CD14-positive monocyte (primary cell): ENCODE data around the gene AJAP1. TPM values are rescaled to one million over a fixed set of nuclear protein-coding genes. Genes with fewer than 3 reads are reported as not detected.

Source experiments
- DNase-seq, 3 donors: peaks; one replicate each; pipeline ENCODE4 v3.0.0-alpha.2; 2011 to 2022
- H2AFZ ChIP-seq: 2 replicates; pipeline ENCODE4 v1.6.0; 2012; ENCODE audit warnings: mild to moderate bottlenecking, low read depth, low read length, inconsistent platforms; ENCODE audit not compliant: insufficient read depth, poor library complexity, severe bottlenecking
- H3K27ac ChIP-seq, 2 donors: 1 replicate in 1 of 2; 2 replicates in 1 of 2; pipeline ENCODE4 v1.5.1; 2012 to 2013; ENCODE audit warnings: low read length in 2 of 2, control low read depth in 1 of 2, inconsistent platforms in 1 of 2, low read depth in 1 of 2, mild to moderate bottlenecking in 1 of 2
- H3K27me3 ChIP-seq, 2 donors: one replicate each; pipeline versions ENCODE4 v1.6.0 to v1.6.1; 2011 to 2013; ENCODE audit warnings: low read length in 2 of 2; ENCODE audit not compliant: control insufficient read depth in 2 of 2, insufficient read depth in 2 of 2
- H3K36me3 ChIP-seq, 2 donors: replicated peaks in 1 of 2; 1 replicate in 1 of 2; 2 replicates in 1 of 2; pipeline versions ENCODE4 v1.5.1 to v1.6.1; 2012 to 2013; ENCODE audit warnings: low read length in 2 of 2, control low read depth in 1 of 2, inconsistent platforms in 1 of 2, mild to moderate bottlenecking in 1 of 2; ENCODE audit not compliant: insufficient read depth in 2 of 2, control insufficient read depth in 1 of 2
- H3K4me1 ChIP-seq, 2 donors: 1 replicate in 1 of 2; 2 replicates in 1 of 2; pipeline versions ENCODE4 v1.5.1 to v1.6.1; 2012 to 2013; ENCODE audit warnings: low read length in 2 of 2, control low read depth in 1 of 2, inconsistent platforms in 1 of 2, mild to moderate bottlenecking in 1 of 2, moderate library complexity in 1 of 2; ENCODE audit not compliant: insufficient read depth in 2 of 2, control insufficient read depth in 1 of 2
- H3K4me2 ChIP-seq: replicated peaks from 2 replicates; pipeline ENCODE3; 2012; ENCODE audit warnings: low read length, moderate library complexity, mild to moderate bottlenecking; ENCODE audit not compliant: poor library complexity, severe bottlenecking; ENCODE audit errors: extremely low read depth
- H3K4me3 ChIP-seq, 3 experiments: fragments of 200-600 bp in 1 of 3; sonication (generic) in 1 of 3; replicated peaks in 1 of 3; 1 replicate in 2 of 3; 2 replicates in 1 of 3; pipeline ENCODE4 v1.5.1; 2011 to 2013; ENCODE audit warnings: low read length in 3 of 3, mild to moderate bottlenecking in 3 of 3, control low read depth in 2 of 3, low read depth in 2 of 3, inconsistent platforms in 1 of 3, moderate library complexity in 1 of 3
- H3K79me2 ChIP-seq: 2 replicates; pipeline ENCODE4 v1.6.0; 2012; ENCODE audit warnings: mild to moderate bottlenecking, control low read depth, inconsistent platforms, low read length, moderate library complexity; ENCODE audit not compliant: insufficient read depth
- H3K9ac ChIP-seq: 2 replicates; pipeline ENCODE4 v1.6.0; 2017; ENCODE audit warnings: low read length, mild to moderate bottlenecking; ENCODE audit not compliant: insufficient read depth, poor library complexity, severe bottlenecking
- H3K9me3 ChIP-seq, 2 donors: replicated peaks in 1 of 2; 1 replicate in 1 of 2; 2 replicates in 1 of 2; pipeline versions ENCODE4 v1.5.1 to v1.6.1; 2012 to 2013; ENCODE audit warnings: low read length in 2 of 2, control low read depth in 1 of 2; ENCODE audit not compliant: control insufficient read depth in 1 of 2, insufficient read depth in 1 of 2
- H4K20me1 ChIP-seq: 2 replicates; pipeline ENCODE4 v1.6.0; 2012; ENCODE audit warnings: mild to moderate bottlenecking, low read length, control low read depth, moderate library complexity; ENCODE audit not compliant: insufficient read depth
- H3K27ac Mint-ChIP-seq, 7 donors: one replicate each; pipeline ENCODE4 v1.8.0; 2020; ENCODE audit warnings: mild to moderate bottlenecking in 7 of 7, mixed read lengths in 7 of 7, moderate library complexity in 6 of 7, inconsistent platforms in 2 of 7
- H3K27me3 Mint-ChIP-seq, 3 donors: one replicate each; pipeline ENCODE4 v1.8.0; 2021 to 2022; ENCODE audit warnings: low read depth in 3 of 3, mild to moderate bottlenecking in 3 of 3, mixed read lengths in 3 of 3, moderate library complexity in 3 of 3, inconsistent platforms in 1 of 3
- H3K36me3 Mint-ChIP-seq, 2 donors: one replicate each; pipeline ENCODE4 v1.8.0; 2020; ENCODE audit warnings: mixed read lengths in 2 of 2, inconsistent platforms in 1 of 2, mild to moderate bottlenecking in 1 of 2
- H3K4me1 Mint-ChIP-seq: one replicate; pipeline ENCODE4 v1.8.0; 2020; ENCODE audit warnings: mild to moderate bottlenecking, mixed read lengths
- H3K4me3 Mint-ChIP-seq, 2 donors: one replicate each; pipeline ENCODE4 v1.8.0; 2020; ENCODE audit warnings: mild to moderate bottlenecking in 2 of 2, mixed read lengths in 2 of 2, moderate library complexity in 1 of 2
- H3K9me3 Mint-ChIP-seq, 7 donors: one replicate each; pipeline ENCODE4 v1.8.0; 2020 to 2022; ENCODE audit warnings: mixed read lengths in 7 of 7, mild to moderate bottlenecking in 6 of 7, moderate library complexity in 6 of 7, inconsistent platforms in 2 of 7
- CTCF ChIP-seq: fragments of 200-600 bp; IDR thresholded peaks from one replicate; pipeline ENCODE4 v1.8.0; 2022; ENCODE audit warnings: antibody characterized with exemption, mild to moderate bottlenecking
- WGBS: methylation state at CpG from one replicate; pipeline ENCODE4 v1.1.5; 2013; ENCODE audit warnings: missing lambda C conversion rate; ENCODE audit not compliant: insufficient coverage; 5-methylcytosine and 5-hydroxymethylcytosine counted together
- intact Hi-C, 2 donors: fragments of 100-400 bp; cut with micrococcal nuclease; formaldehyde crosslinking; loops; one replicate each; pipeline versions ENCODE4 v1.15.0 to v1.15.1; 2023
- polyA plus RNA-seq, 3 donors: library from polyadenylated mRNA; depleted of rRNA in 1 of 3; unstranded in 2 of 3; stranded (reverse) in 1 of 3; fragments of 300-500 nt in 2 of 3; fragments of >200 nt in 1 of 3; fragmentation: Illumina TruSeq in 2 of 3; gene quantifications; 1 replicate in 2 of 3; 2 replicates in 1 of 3; pipeline ENCODE4 v1.2.3, GENCODE V29; 2012 to 2021

The AJAP1 gene
- polyA plus RNA-seq, 3 donors, result not detected

- Mint-ChIP-seq H3K27me3 (peaks cover 4 to 6% (median 4%) of the 10 kb centered on the region in 3 donors), H3K9me3 (peaks cover 0 to 5% (median 0%) of the 10 kb centered on the region in 7 donors), H3K27ac (no peak overlapping the region), H3K36me3 (no peaks in the 10 kb centered on the region), H3K4me1 (no peaks in the 10 kb centered on the region), H3K4me3 (no peak overlapping the region)
- Histone ChIP-seq H4K20me1 (no peaks in the 10 kb centered on the region), H3K27ac (no peak overlapping the region), H3K4me1 (no peaks in the 10 kb centered on the region), H3K9ac (no peak overlapping the region), H3K4me3 (no peak overlapping the region), H3K27me3 (no peaks in the 10 kb centered on the region), H3K79me2 (no peaks in the 10 kb centered on the region), H3K4me2 (no peak overlapping the region), H3K36me3 (no peaks in the 10 kb centered on the region), H3K9me3 (peaks cover 0 to under 1% of the 10 kb centered on the region in 2 donors), H2AFZ (no peak overlapping the region)
- no peak for TF ChIP-seq CTCF
- intact Hi-C loops, result no loop called here
- no peak for DNase-seq
- WGBS, result 92% methylated on average over 6 of the region's 6 CpGs
These were observed 31.1 kb downstream of the AJAP1 start for GRCh38 chr1:4685523-4685865.

DNA sequence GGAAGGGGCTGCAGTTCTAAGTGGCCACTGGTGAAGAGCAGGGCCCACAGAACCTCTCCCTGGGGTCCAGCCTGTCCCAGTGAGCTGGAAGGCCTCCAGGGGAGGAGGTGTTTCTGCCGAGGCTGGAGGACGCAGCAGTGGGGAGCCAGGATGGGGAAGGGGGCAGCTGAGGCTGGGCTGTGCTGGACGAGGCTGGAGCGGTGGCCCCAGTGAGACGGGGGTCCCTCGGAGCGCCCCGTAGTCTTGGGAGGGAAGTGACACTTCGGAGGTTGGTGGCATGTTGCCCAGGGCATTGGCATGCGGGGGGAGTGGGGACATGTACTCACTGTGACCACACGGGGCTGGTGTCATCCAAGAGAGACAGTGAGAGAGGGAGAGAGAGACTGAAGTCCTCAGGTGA, 33.5 kb downstream of the AJAP1 start:
- no peak overlapping the region for H3K4me3 Mint-ChIP-seq
- H3K27me3 Mint-ChIP-seq, result peaks cover 6 to 10% (median 7%) of the 10 kb centered on the region in 3 donors
- Histone ChIP-seq H2AFZ (no peak overlapping the region), H3K9ac (no peak overlapping the region), H3K79me2 (no peaks in the 10 kb centered on the region), H3K27me3 (no peaks in the 10 kb centered on the region), H4K20me1 (no peaks in the 10 kb centered on the region), H3K9me3 (no peaks in the 10 kb centered on the region), H3K27ac (no peak overlapping the region), H3K36me3 (no peaks in the 10 kb centered on the region), H3K4me3 (no peak overlapping the region), H3K4me1 (no peaks in the 10 kb centered on the region), H3K4me2 (no peak overlapping the region)
- H3K4me1 Mint-ChIP-seq, result no peaks in the 10 kb centered on the region
- intact Hi-C loops, result no loop called here
- H3K9me3 Mint-ChIP-seq, result no peaks in the 10 kb centered on the region
- WGBS, result 82% methylated on average over 10 of the region's 11 CpGs
- H3K27ac Mint-ChIP-seq, result no peak overlapping the region
- no peak for TF ChIP-seq CTCF
- no peaks in the 10 kb centered on the region for H3K36me3 Mint-ChIP-seq
- DNase-seq, result no peak
